Trophoblast cell (in vitro differentiated cells and primary cell): ENCODE data around the gene XRRA1.

ENCODE experiments used
- DNase-seq, 2 donors: peaks; one replicate each; pipeline ENCODE4 v3.0.0-alpha.2; 2016
- H2AFZ ChIP-seq: 2 replicates; pipeline ENCODE4 v1.6.1; 2013; ENCODE audit warnings: low read length, moderate library complexity, mild to moderate bottlenecking; ENCODE audit not compliant: insufficient read depth, poor library complexity
- H2AK5ac ChIP-seq: 2 replicates; pipeline ENCODE4 v1.6.1; 2013; ENCODE audit warnings: mild to moderate bottlenecking, low read length
- H2BK120ac ChIP-seq: 2 replicates; pipeline ENCODE4 v1.6.1; 2013; ENCODE audit warnings: low read length, mild to moderate bottlenecking, moderate library complexity; ENCODE audit not compliant: insufficient read depth, poor library complexity
- H2BK12ac ChIP-seq: 2 replicates; pipeline ENCODE4 v1.6.1; 2013; ENCODE audit warnings: mild to moderate bottlenecking, low read length, moderate library complexity
- H2BK5ac ChIP-seq: 2 replicates; pipeline ENCODE4 v1.6.1; 2013; ENCODE audit warnings: low read length, low read depth, moderate library complexity, mild to moderate bottlenecking; ENCODE audit not compliant: poor library complexity
- H3K14ac ChIP-seq: 2 replicates; pipeline ENCODE4 v1.6.1; 2013; ENCODE audit warnings: mild to moderate bottlenecking, low read length
- H3K18ac ChIP-seq: 2 replicates; pipeline ENCODE4 v1.6.1; 2013; ENCODE audit warnings: mild to moderate bottlenecking, low read length
- H3K23ac ChIP-seq: 2 replicates; pipeline ENCODE4 v1.6.1; 2013; ENCODE audit warnings: low read length
- H3K27ac ChIP-seq: 2 replicates; pipeline ENCODE4 v1.5.1; 2013; ENCODE audit warnings: low read depth, mild to moderate bottlenecking, inconsistent platforms, low read length, moderate library complexity
- H3K27me3 ChIP-seq: 2 replicates; pipeline ENCODE4 v1.6.1; 2013; ENCODE audit warnings: inconsistent platforms, mild to moderate bottlenecking, low read length, moderate library complexity; ENCODE audit not compliant: insufficient read depth
- H3K36me3 ChIP-seq, 2 experiments: 1 replicate in 1 of 2; 2 replicates in 1 of 2; pipeline ENCODE4 v1.6.1; 2013; ENCODE audit warnings: low read length in 2 of 2, mild to moderate bottlenecking in 2 of 2, moderate library complexity in 1 of 2; ENCODE audit not compliant: insufficient read depth in 2 of 2, control insufficient read depth in 1 of 2
- H3K4ac ChIP-seq: 2 replicates; pipeline ENCODE4 v1.6.1; 2013; ENCODE audit warnings: low read depth, mild to moderate bottlenecking, low read length, moderate library complexity
- H3K4me1 ChIP-seq, 2 experiments: 1 replicate in 1 of 2; 2 replicates in 1 of 2; pipeline ENCODE4 v1.6.1; 2013; ENCODE audit warnings: low read length in 2 of 2, mild to moderate bottlenecking in 2 of 2, moderate library complexity in 1 of 2; ENCODE audit not compliant: insufficient read depth in 2 of 2, control insufficient read depth in 1 of 2
- H3K4me2 ChIP-seq: 2 replicates; pipeline ENCODE4 v1.6.1; 2013; ENCODE audit warnings: inconsistent platforms, mild to moderate bottlenecking, low read length, moderate library complexity
- H3K4me3 ChIP-seq: 2 replicates; pipeline ENCODE4 v1.5.1; 2013; ENCODE audit warnings: mild to moderate bottlenecking, low read depth, low read length, inconsistent platforms
- H3K79me1 ChIP-seq: one replicate; pipeline ENCODE4 v1.6.1; 2013; ENCODE audit warnings: low read length
- H3K79me2 ChIP-seq: 2 replicates; pipeline ENCODE4 v1.6.1; 2013; ENCODE audit warnings: low read length, mild to moderate bottlenecking; ENCODE audit not compliant: control insufficient read depth, insufficient read depth, poor library complexity
- H3K9ac ChIP-seq: 2 replicates; pipeline ENCODE4 v1.6.1; 2013; ENCODE audit warnings: mild to moderate bottlenecking, low read length
- H3K9me3 ChIP-seq: 2 replicates; pipeline ENCODE4 v1.6.1; 2013; ENCODE audit warnings: low read depth, mild to moderate bottlenecking, control low read depth, inconsistent platforms, low read length; ENCODE audit not compliant: insufficient read depth
- H4K12ac ChIP-seq: 2 replicates; pipeline ENCODE4 v1.6.1; 2013; ENCODE audit warnings: low read depth, mild to moderate bottlenecking, low read length, moderate library complexity
- H4K8ac ChIP-seq: 2 replicates; pipeline ENCODE4 v1.6.1; 2013; ENCODE audit warnings: low read depth, mild to moderate bottlenecking, low read length, moderate library complexity
- H4K91ac ChIP-seq: one replicate; pipeline ENCODE4 v1.6.1; 2013; ENCODE audit warnings: low read depth, mild to moderate bottlenecking, low read length, moderate library complexity
- WGBS: extraction: QIAGEN DNeasy Blood & Tissue Kit; methylation state at CpG from one replicate; pipeline ENCODE4 v1.1.7; 2013; ENCODE audit warnings: missing lambda C conversion rate; ENCODE audit not compliant: insufficient read length, insufficient coverage; ENCODE audit errors: extremely low coverage; 5-methylcytosine and 5-hydroxymethylcytosine counted together

Gene XRRA1

DNA sequence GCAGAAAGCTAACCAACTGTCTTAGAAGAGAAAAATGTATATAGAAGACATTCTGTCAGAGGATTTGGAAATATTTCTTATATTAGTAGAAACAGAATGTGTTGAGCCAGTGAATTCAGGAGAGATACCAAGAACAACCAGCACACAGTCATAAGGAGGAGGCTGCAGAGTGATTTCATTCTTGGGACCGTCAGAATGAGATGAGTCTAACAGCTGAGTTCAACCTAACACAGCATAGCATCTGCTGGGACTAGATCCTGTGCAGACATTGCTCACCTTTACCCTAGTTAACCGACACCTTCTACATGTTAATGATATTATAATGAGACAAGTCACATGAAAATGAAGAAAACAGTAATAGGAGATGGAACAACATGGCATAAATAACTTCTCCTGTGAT is 85.5 kb downstream of the XRRA1 start:
- Histone ChIP-seq H2BK120ac (no peak overlapping the region), H3K14ac (no peak overlapping the region), H3K36me3 (peaks cover 17 to 19% of the 10 kb centered on the region in 2 experiments), H3K9me3 (peaks cover 25% of the 10 kb centered on the region), H4K8ac (no peak overlapping the region), H3K4me3 (no peak overlapping the region), H2AFZ (no peak overlapping the region), H3K27ac (no peak overlapping the region), H3K4ac (no peak overlapping the region), H3K79me2 (no peaks in the 10 kb centered on the region), H4K12ac (no peak overlapping the region), H3K27me3 (no peaks in the 10 kb centered on the region), H3K9ac (no peak overlapping the region), H3K18ac (no peak overlapping the region), H3K23ac (no peak overlapping the region), H2AK5ac (no peak overlapping the region), H3K4me1 (no peaks in the 10 kb centered on the region), H2BK5ac (no peak overlapping the region), H4K91ac (no peak overlapping the region), H3K4me2 (no peak overlapping the region), H3K79me1 (no peaks in the 10 kb centered on the region), H2BK12ac (no peak overlapping the region)
- no CpG with 5 or more reads among the region's 2 CpGs for WGBS
- no peak for DNase-seq

DNA sequence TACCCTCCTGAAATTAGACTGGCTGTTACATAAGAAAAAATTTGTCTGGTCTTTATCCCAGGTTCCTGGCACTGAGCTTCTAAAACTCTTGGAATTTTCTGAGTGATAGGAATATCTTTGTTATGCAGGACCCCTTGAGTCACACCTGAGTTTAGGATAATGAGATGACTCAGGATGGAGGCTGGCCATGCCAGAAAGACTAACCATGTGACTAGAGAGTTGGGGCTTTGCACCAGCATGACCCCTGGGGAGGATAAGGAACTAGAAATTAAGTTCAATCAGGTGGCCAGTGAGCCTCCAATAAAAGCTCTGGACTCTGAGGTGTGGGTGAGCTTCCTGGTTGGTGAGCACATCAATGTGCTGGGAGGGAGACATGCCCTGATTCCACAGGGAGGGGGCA is 88.1 kb downstream of the XRRA1 start:
- H4K91ac ChIP-seq: no peak overlapping the region
- H3K18ac ChIP-seq: no peak overlapping the region
- H3K36me3 ChIP-seq: peaks cover 21 to 25% of the 10 kb centered on the region in 2 experiments
- no peak overlapping the region for H3K14ac ChIP-seq
- H3K4me2 ChIP-seq: no peak overlapping the region
- no peak for DNase-seq
- no peak overlapping the region for H4K12ac ChIP-seq
- H4K8ac ChIP-seq: no peak overlapping the region
- H3K9ac ChIP-seq: no peak overlapping the region
- H3K4me3 ChIP-seq: no peak overlapping the region
- no peak overlapping the region for H2AK5ac ChIP-seq
- H2BK12ac ChIP-seq: no peak overlapping the region
- H3K23ac ChIP-seq: no peak overlapping the region
- no peak overlapping the region for H2BK120ac ChIP-seq
- no peak overlapping the region for H2AFZ ChIP-seq
- H3K9me3 ChIP-seq: peaks cover 19% of the 10 kb centered on the region
- H3K79me1 ChIP-seq: no peaks in the 10 kb centered on the region
- H3K4me1 ChIP-seq: no peaks in the 10 kb centered on the region
- H3K27ac ChIP-seq: no peak overlapping the region
- H3K4ac ChIP-seq: no peak overlapping the region
- no peaks in the 10 kb centered on the region for H3K79me2 ChIP-seq
- H2BK5ac ChIP-seq: no peak overlapping the region
- H3K27me3 ChIP-seq: no peaks in the 10 kb centered on the region

DNA sequence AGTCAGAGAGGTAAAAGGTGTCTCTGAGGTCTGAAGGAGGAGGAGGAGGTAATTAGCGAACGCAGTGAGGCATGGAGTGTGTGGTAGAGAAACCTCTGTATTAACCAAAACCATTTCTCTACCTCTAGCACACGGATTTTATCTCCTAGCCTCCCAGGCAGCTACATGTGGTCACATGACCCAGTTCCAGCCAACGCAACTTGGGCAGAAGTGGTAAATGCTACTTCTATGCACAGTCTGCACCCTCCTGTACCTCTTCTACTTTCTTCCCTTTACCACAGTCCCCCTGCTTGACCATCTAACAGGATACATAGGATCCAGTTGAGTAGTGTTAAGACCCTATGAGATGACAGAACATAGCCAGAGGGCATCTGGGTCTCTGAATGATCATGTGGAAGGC is 95.7 kb downstream of the XRRA1 start:
- Histone ChIP-seq H3K36me3 (peaks cover 2 to 16% of the 10 kb centered on the region in 2 experiments), H2BK120ac (no peak overlapping the region), H3K79me1 (no peaks in the 10 kb centered on the region), H3K18ac (no peak overlapping the region), H3K9me3 (no peaks in the 10 kb centered on the region), H4K8ac (no peak overlapping the region), H4K91ac (no peak overlapping the region), H2BK5ac (no peak overlapping the region), H3K14ac (no peak overlapping the region), H3K9ac (no peak overlapping the region), H3K4me2 (no peak overlapping the region), H3K4me1 (peaks cover 0 to 2% of the 10 kb centered on the region in 2 experiments), H4K12ac (no peak overlapping the region), H3K79me2 (no peaks in the 10 kb centered on the region), H2AFZ (no peak overlapping the region), H2BK12ac (no peak overlapping the region), H3K23ac (no peak overlapping the region), H3K4me3 (no peak overlapping the region), H3K4ac (no peak overlapping the region), H2AK5ac (no peak overlapping the region), H3K27ac (no peak overlapping the region), H3K27me3 (no peaks in the 10 kb centered on the region)
- DNase-seq: no peak
- WGBS: no CpG with 5 or more reads among the region's 4 CpGs

DNA sequence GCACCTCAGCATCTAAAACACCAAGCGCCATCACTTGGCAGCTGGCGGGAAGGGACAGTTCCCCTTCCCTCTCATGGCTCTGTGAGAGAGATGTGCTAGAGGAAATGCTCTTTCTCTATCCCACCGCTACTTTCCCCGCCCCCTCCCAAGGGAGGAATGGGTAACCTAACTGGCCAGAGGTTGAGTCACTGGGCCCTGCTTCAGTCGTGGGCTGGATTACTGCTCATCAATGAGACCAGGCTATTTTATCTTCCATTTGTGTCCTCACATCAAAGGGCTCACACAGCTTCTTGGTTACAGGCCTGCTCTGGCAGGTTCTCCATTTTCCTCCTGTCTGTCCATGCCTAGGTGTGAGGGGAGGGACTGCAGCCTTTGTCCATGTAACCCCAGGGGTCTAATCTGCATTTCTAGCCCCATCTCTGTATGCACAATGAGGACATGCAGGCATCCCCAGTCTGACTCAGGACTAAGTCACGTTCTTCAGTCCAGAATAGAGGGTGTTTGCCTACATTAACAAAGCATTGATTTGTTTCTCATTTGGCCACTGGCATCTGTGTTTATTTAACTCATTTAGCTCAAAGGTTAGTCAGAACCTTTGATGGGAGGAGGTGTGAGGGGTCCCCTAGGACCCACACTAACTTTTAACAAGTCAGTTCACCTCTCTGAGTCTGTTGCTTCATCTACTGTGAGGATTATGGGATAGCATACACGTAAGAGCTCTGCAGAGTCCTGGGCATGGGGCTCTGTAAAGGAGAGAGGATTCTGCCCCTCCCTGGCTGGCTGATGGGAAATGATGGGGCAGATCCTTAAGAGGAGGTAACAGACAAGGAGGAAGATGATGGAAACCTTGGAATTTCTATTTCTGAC is 99.1 kb downstream of the XRRA1 start:
- Histone ChIP-seq H3K27me3 (no peaks in the 10 kb centered on the region), H2AFZ (no peak overlapping the region), H3K4ac (no peak overlapping the region), H4K12ac (no peak overlapping the region), H3K79me1 (no peaks in the 10 kb centered on the region), H3K4me2 (peak overlapping the region; percentile 8), H3K79me2 (no peaks in the 10 kb centered on the region), H4K91ac (no peak overlapping the region), H2BK5ac (no peak overlapping the region), H2AK5ac (no peak overlapping the region), H3K23ac (no peak overlapping the region), H2BK120ac (no peak overlapping the region), H3K9ac (no peak overlapping the region), H3K9me3 (no peaks in the 10 kb centered on the region), H3K27ac (no peak overlapping the region), H3K18ac (no peak overlapping the region), H4K8ac (no peak overlapping the region), H3K36me3 (peaks cover 5 to 22% of the 10 kb centered on the region in 2 experiments), H3K4me1 (peaks cover 0 to 2% of the 10 kb centered on the region in 2 experiments), H3K14ac (no peak overlapping the region), H3K4me3 (no peak overlapping the region), H2BK12ac (no peak overlapping the region)
- WGBS: no CpG with 5 or more reads among the region's 7 CpGs
- DNase-seq: no peak
